Stimulated activated CD8-positive, alpha-beta memory T cell treated with anti-CD3 and anti-CD28 coated beads, Interleukin-4, amount 100 ng/mL, for 4 hours (primary cell): Measurements from ENCODE around the gene SPAST.
"Not testable (repeated sequence)": the region's sequence is repeated elsewhere in the genome, so short reads cannot be mapped to it uniquely, and the experiment has no call there.

Experiments
- DNase-seq, 2 donors: peaks; one replicate each; pipeline ENCODE4 v3.0.0-alpha.2; 2020; ENCODE audit warnings: low read depth in 2 of 2, low spot score in 1 of 2

SPAST gene

DNA sequence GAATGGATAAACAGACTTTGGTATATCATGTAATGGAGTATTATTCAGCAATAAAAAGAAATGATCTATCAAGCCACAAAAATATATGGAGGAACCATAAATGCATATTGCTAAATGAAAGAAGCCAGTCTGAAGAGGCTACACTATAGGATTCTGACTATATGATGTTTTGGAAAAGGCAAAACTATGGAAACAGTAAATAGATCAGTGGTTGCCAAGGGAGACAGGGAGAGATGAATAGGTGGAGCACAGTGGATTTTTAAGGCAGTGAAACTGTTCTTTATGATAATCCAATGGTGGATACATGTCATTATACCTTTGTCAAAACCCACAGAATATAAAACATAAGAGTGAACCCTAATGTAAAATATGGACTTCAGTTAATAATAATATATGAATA lies 61.3 kb downstream of the SPAST start:
- DNase-seq = no peak

DNA sequence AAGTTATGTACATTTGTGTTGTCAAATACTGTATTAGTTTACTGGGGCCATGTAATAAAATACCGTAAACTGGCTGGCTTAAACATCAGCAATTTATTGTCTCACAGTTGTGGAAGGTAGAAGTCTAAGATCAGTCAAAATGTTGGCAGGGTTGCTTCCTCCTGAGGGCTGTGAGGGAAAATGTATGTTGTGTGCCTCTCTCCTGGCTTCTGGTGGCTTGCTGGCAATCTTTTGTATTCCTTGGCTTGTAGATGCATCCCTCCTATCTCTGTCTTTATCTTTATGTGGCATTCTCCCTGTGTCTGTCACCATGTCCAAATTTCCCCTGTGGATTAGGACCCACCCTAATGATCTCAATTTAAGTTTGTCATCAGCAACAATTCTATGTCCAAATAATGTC lies 65.3 kb downstream of the SPAST start:
- no peak for DNase-seq

DNA sequence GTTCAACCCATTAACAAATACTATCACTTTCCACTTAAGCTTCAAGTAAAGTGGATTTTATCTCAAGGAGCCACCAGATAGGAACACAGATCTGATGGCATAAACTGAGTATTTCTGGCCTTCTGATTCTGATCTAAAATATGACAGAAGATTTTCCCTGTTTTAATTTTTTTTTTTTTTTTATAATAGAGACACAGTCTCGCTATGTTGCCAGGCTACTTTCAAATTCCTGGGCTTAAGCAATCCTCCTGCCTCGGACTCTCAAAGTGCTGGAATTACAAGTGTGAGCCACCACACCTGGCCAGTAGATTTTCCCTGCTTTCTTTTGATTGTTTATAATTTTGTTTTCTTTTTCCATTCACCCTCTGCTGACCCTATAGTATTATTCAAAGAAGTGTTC lies 65.7 kb downstream of the SPAST start:
- DNase-seq = no peak

DNA sequence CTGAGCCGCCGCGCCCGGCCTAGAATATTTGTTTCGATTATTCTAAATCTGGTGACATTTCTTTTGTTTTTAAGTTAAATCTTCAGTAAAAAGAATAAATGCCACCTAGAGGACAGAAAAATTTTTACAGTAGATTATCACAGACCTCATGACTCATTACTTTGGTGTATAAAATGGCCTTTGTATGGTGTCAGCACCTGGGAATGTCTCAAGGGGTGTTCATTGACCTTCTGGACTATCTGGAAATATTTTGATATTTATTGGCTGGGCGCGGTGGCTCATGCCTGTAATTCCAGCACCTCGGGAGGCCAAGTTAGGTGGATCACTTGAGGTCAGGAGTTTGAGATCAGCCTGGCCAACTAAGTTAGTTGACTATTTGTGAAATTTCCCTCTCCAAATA lies 72.1 kb downstream of the SPAST start:
- DNase-seq = no peak

DNA sequence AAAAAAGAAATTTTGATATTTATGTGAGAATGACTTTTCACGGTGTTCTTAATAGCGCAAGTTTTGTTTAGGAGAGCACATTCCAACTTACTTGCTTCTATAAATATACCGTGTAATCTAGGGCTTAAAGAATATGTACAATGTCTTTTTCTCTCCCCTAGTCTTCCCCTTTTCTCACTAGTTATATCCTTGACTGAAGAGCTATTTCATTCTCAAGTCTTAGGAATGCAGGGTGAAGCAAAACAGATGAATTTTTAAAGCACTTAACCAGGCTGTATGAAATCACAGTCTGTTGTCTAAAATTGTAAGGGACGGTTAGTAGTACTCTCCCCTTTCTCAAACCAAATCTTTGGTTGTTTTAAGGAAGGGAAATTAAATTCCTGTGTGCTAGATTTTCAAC lies 72.7 kb downstream of the SPAST start:
- DNase-seq = no peak

- DNase-seq = not testable (repeated sequence)
Measured at GRCh38 chr2:32151544-32151943, 88.2 kb downstream of the SPAST start.

- DNase-seq = no peak
Measured at GRCh38 chr2:32159678-32160077, 96.3 kb downstream of the SPAST start.

DNA sequence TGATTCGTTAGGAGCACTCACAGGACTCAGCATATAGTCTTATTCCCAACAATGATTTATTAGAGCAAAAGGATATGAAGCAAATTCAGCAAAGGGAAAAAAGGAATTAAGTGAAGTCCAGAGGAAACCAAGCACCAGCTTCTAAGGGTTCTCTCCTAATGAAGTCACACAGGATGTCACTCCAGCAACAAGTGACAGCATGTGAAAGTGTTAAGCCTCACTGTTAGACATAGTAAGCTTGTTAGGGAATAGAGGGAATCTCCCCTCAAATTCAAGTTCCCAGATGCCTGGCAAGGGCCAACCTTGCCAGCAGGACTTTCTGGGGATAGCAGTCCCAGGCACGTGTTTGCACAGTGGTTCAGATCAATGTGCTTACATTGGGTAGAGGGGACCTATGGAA lies 97.9 kb downstream of the SPAST start:
- no peak for DNase-seq

GRCh38 chr2:32164254-32164653 lies 100.9 kb downstream of the SPAST start:
- not testable (repeated sequence) for DNase-seq

GRCh38 chr2:32165027-32165347 lies 101.6 kb downstream of the SPAST start:
- DNase-seq = not testable (repeated sequence)

DNA sequence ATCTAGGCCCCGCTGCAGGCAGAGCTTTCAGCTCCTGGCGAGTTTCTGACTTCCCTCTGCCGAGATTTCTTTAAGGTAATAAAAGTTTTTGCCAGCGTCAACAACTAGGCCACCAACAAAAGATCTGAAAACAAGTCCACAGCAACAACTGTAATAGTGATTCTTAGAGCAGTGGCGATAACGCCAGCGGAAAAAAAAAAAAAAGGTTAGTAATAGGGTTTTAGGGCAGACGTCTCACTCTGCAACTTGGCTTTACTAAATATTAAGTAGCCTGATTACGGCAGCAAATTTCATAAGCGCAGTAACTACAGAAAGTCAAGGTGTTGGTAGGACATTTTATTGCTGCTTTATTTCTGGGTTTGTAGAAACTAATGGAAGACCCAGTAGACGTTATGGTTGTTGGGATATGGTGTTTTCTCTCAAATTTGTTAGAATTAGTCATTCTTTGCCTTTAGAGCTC lies 102.8 kb downstream of the SPAST start:
- no peak for DNase-seq

GRCh38 chr2:32168513-32168912 lies 105.2 kb downstream of the SPAST start:
- DNase-seq = no peak

GRCh38 chr2:32172870-32173269 lies 109.5 kb downstream of the SPAST start:
- no peak for DNase-seq

DNA sequence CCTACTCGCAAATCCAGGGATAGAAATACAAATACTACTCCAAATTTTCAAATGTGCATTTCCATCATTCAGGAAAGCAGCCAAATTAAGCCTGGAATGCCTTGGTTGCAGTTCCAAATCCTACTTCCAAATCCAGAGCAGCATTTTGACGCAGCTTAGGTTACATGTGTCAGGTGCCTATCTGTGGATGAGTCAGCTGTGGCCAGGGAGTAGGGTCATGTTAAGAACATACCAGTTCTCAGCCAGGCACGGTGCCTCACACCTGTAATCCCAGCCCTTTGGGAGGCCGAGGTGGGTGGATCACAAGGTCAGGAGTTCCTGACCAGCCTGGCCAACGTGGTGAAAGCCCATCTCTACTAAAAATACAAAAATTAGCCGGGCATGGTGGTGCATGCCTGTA lies 119.3 kb downstream of the SPAST start:
- DNase-seq = no peak

- DNase-seq = no peak
Measured at GRCh38 chr2:32189011-32189410, 125.7 kb downstream of the SPAST start.

DNA sequence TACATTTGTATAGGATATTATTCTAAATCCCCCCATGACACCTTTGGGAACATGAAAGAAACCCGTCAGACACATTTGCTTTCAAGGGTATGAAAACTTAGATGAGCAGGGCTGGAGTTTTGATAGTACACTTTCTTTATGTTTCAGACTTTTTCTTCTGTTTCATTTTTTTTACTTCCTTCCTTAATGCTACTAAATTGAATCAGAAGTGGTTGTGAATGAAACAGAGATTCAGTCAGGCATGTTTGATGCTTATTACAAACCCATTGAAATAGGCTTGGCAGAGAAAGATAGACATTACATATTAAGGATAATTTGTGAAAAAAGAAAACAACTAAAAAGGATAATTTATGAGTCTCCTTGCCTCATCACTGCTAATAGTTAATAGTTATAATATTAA lies 129.1 kb downstream of the SPAST start:
- DNase-seq = no peak

DNA sequence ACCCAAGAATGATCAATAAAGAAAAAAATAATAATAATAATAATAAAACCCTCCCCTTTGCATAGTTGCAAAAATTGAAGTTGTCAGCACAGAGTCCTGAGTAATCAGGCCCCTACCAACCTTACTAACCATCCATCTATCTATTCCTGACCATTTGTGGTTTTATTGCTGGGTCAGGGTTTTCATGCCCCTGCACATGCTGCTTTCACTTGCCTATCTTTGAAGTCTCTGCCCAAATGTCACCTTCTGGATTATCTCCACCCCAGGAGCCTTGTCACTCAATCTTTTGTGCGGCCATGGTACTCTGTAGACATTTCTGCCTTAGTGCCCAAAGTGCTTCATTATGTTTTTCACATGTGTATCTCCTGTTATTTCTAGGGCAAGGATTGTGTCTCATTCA lies 137.5 kb downstream of the SPAST start:
- DNase-seq = no peak

- not testable (repeated sequence) for DNase-seq
Measured at GRCh38 chr2:32203428-32203827, 140.1 kb downstream of the SPAST start.
